K562 (cell line): ENCODE data around the gene UBE2L5. TPM values are rescaled to one million over a fixed set of nuclear protein-coding genes. Genes with fewer than 3 reads are reported as not detected.

Source experiments
- ATAC-seq: fragments of 200-7000 bp; cut with Tn5 transposase; 3 replicates; pipeline ENCODE4 v1.9.1; 2020; ENCODE audit warnings: moderate library complexity
- BruUV-seq: library from RNA; stranded (reverse); fragments of 400-500 nt; replicated peaks from 2 replicates; lab custom pipeline; 2021; lab: Mats Ljungman, UMichigan
- CTCF ChIA-PET: fragments of 300-600 bp; formaldehyde crosslinking; extraction: SDS; loops from one replicate; lab custom pipeline; 2021; ENCODE audit warnings: low intra/inter-chr PET ratio; lab: Yijun Ruan, JAX
- POLR2A ChIA-PET: fragments of 300-600, 350-650 bp; sonication (Branson Sonifier 250); formaldehyde crosslinking; extraction: SDS; loops from one replicate; lab custom pipeline; 2021; ENCODE audit warnings: antibody characterized with exemption, inconsistent platforms; lab: Yijun Ruan, JAX
- DNase-seq, 4 experiments: peaks; one replicate each; pipeline versions ENCODE4 v3.0.0 to v3.0.0-alpha.2; 2011 to 2018; ENCODE audit warnings: low spot score in 3 of 4, mixed read lengths in 3 of 4; ENCODE audit errors: extremely low read depth in 1 of 4
- FAIRE-seq: peaks from 2 replicates; lab custom pipeline; 2011; peaks lifted over from hg19 to GRCh38; lab: Jason Lieb, UNC
- H2AFZ ChIP-seq: 2 replicates; pipeline ENCODE4 v1.6.0; 2011; ENCODE audit warnings: low read depth, low read length, control low read depth, inconsistent platforms
- H3K27ac ChIP-seq: fragments of 200-600 bp; 3 replicates; pipeline ENCODE4 v1.8.0; 2011; ENCODE audit warnings: low read depth, mild to moderate bottlenecking, control low read depth, inconsistent platforms, low read length, moderate library complexity, mixed read lengths; ENCODE audit errors: extremely low read depth
- H3K27me3 ChIP-seq, 2 experiments: fragments of 300-600 bp in 1 of 2; 2 replicates in 1 of 2; 3 replicates in 1 of 2; pipeline versions ENCODE4 v1.6.0 to v1.8.0; 2011; ENCODE audit warnings: inconsistent platforms in 2 of 2, low read length in 2 of 2, mild to moderate bottlenecking in 1 of 2, mixed read lengths in 1 of 2, moderate library complexity in 1 of 2; ENCODE audit not compliant: control insufficient read depth in 2 of 2, insufficient read depth in 2 of 2
- H3K36me3 ChIP-seq: fragments of 300-600 bp; 3 replicates; pipeline ENCODE4 v1.8.0; 2011; ENCODE audit warnings: mild to moderate bottlenecking, low read length, inconsistent platforms; ENCODE audit not compliant: control insufficient read depth, insufficient read depth
- H3K4me1 ChIP-seq, 2 experiments: fragments of 200-600 bp in 1 of 2; replicated peaks in 1 of 2; 2 replicates in 1 of 2; 3 replicates in 1 of 2; pipeline versions ENCODE4 v1.5.1 to v1.8.0; 2011; ENCODE audit warnings: inconsistent platforms in 2 of 2, low read length in 2 of 2, mild to moderate bottlenecking in 1 of 2, mixed read lengths in 1 of 2, moderate library complexity in 1 of 2; ENCODE audit not compliant: control insufficient read depth in 2 of 2, insufficient read depth in 2 of 2
- H3K4me2 ChIP-seq: 2 replicates; pipeline ENCODE4 v1.6.1; 2011; ENCODE audit warnings: low read length, control low read depth, inconsistent platforms, mixed read lengths; ENCODE audit not compliant: insufficient read depth
- H3K4me3 ChIP-seq: fragments of 200-600 bp; sonication (generic), shearing (Covaris generic); 2 replicates; pipeline ENCODE4 v1.5.1; 2016; ENCODE audit warnings: control low read depth, inconsistent platforms
- H3K79me2 ChIP-seq: fragments of 200-600 bp; 3 replicates; pipeline ENCODE4 v1.8.0; 2011; ENCODE audit warnings: low read length, inconsistent platforms; ENCODE audit not compliant: control insufficient read depth, insufficient read depth
- H3K9ac ChIP-seq, 2 experiments: 2 replicates each; pipeline versions ENCODE4 v1.6.0 to v1.6.1; 2011; ENCODE audit warnings: low read depth in 2 of 2, low read length in 2 of 2, control low read depth in 1 of 2, inconsistent platforms in 1 of 2, mild to moderate bottlenecking in 1 of 2, mixed read lengths in 1 of 2; ENCODE audit not compliant: insufficient read depth in 1 of 2
- H3K9me1 ChIP-seq: one replicate; pipeline ENCODE4 v1.6.0; 2011; ENCODE audit warnings: inconsistent platforms, mild to moderate bottlenecking, low read length, moderate library complexity; ENCODE audit not compliant: control insufficient read depth, insufficient read depth
- H3K9me3 ChIP-seq: replicated peaks from 2 replicates; pipeline ENCODE4 v1.5.1; 2011; ENCODE audit warnings: low read depth, low read length, inconsistent platforms; ENCODE audit not compliant: control insufficient read depth, insufficient read depth
- H4K20me1 ChIP-seq: replicated peaks from 2 replicates; pipeline ENCODE4 v1.6.1; 2011; ENCODE audit warnings: low read length, inconsistent platforms, mixed read lengths; ENCODE audit not compliant: control insufficient read depth, insufficient read depth
- BRD4 ChIP-seq: fragments of 200-600 bp; sonication (generic); IDR thresholded peaks from 2 replicates; pipeline ENCODE4 v1.6.1; 2017; ENCODE audit warnings: inconsistent platforms
- CREM ChIP-seq: IDR thresholded peaks from 2 replicates; pipeline ENCODE4 v1.6.1; 2014; ENCODE audit warnings: antibody characterized with exemption, low read depth
- KDM2B ChIP-seq: fragments of 250-450 bp; sonication (Bioruptor Pico); IDR thresholded peaks from 2 replicates; pipeline ENCODE4 v1.8.0; 2021; ENCODE audit warnings: mild to moderate bottlenecking, moderate library complexity
- NR4A1 ChIP-seq, 2 experiments: fragments of 250-450 bp in 1 of 2; fragments of 450-650 bp in 1 of 2; sonication (Bioruptor Pico) in 1 of 2; IDR thresholded peaks; 2 replicates each; pipeline versions ENCODE4 v1.4.0 to v1.6.1; 2016 to 2020; ENCODE audit warnings: mild to moderate bottlenecking in 2 of 2, missing compliant biosample characterization in 1 of 2, missing genetic modification characterization in 1 of 2, moderate library complexity in 1 of 2
- ZNF431 ChIP-seq: sonication (generic); formaldehyde crosslinking; IDR thresholded peaks from 2 replicates; pipeline ENCODE4 v1.8.0; 2022; ENCODE audit warnings: mild to moderate bottlenecking, missing genetic modification reagents
- WGBS: fragments of 100-300 bp; shearing (Covaris generic); methylation state at CpG from one replicate; pipeline ENCODE4 v1.1.6; 2016; ENCODE audit warnings: low coverage, mixed read lengths; ENCODE audit not compliant: insufficient coverage; ENCODE audit errors: missing lambda C conversion rate; 5-methylcytosine and 5-hydroxymethylcytosine counted together
- in situ Hi-C: fragments of 300-500 bp; cut with MboI; formaldehyde crosslinking; loops from 4 replicates; pipeline ENCODE4 v1.15.0; 2018; ENCODE audit warnings: inconsistent platforms, mixed read lengths
- intact Hi-C: fragments of 100-400 bp; cut with micrococcal nuclease; formaldehyde crosslinking; loops from 2 replicates; pipeline ENCODE4 v1.14.2; 2022
- polyA plus RNA-seq, 8 experiments: library from polyadenylated mRNA; depleted of rRNA in 4 of 8; stranded (reverse) in 5 of 8; unstranded in 3 of 8; fragments of >200 nt; fragmentation: Nextera tagmentation in 2 of 8; fragmentation: Illumina TruSeq in 1 of 8; extraction: Ambion mirVana in 2 of 8; extraction: Trizol in 1 of 8; gene quantifications; 2 replicates each; pipeline versions ENCODE4 v1.2.1 to v1.2.3, GENCODE V29; 2011 to 2014; ENCODE audit warnings: inconsistent platforms in 1 of 8, missing spikeins in 1 of 8
- total RNA-seq, 7 experiments: library from RNA; depleted of rRNA in 6 of 7; stranded (reverse); fragments of >200 nt in 6 of 7; fragmentation: Illumina TruSeq in 2 of 7; extraction: Trizol in 2 of 7; gene quantifications; 2 replicates each; pipeline versions ENCODE4 v1.2.1 to v1.2.3, GENCODE V29; 2011 to 2021; ENCODE audit warnings: low replicate concordance in 1 of 7
- TF ChIP-seq, protein P1 (sequence below): fragments of 250-450 bp; sonication (Bioruptor Pico); IDR thresholded peaks from 2 replicates; pipeline ENCODE4 v1.4.0; 2020; ENCODE audit warnings: mild to moderate bottlenecking, moderate library complexity

UBE2L5 gene
- total and polyA plus RNA-seq, 9 of the 15 experiments (the other 6 are each of a cell fraction or from before 2014, with no cell fraction given): 0.22 to 1.5 (median 0.86) TPM; not detected in 6

DNA sequence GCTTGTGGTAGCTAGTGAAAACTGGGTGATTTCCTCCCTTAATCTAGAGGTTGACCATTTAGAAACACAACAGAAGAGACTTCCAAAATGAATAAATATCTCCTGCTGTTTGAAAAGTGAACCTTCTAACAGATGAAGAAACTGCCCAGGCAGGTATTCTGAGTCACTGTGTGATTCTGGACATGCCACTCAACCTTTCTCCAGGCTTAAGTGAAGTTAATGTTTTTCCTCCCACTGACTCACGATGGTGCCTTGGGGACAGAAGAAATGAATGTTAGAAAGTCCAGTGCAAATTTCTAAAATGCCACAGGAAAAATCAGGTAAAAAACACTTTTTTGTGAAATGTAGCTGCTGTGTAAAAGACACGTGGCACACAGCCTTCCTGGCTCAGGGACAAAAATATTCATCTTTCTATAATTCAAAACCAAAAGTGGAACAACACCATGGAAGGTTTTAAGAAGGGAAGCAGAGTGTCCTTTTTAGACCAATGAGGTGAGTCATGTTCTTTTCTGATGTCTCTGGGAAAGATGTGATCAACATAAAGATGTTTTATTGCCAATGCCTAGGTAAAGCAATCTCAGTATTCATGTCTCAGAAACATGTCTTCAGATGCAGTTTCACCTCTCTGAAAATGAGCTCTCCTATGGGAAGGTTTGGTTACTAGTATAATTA lies 9.1 kb downstream of the UBE2L5 start (continued):
- TF ChIP-seq ZNF431 (no peak), NR4A1 (CRISPR knock-in tag; IDR thresholded peaks at IDR 0.05) (no peak), NR4A1 (tag; IDR thresholded peaks at IDR 0.05) (no peak), KDM2B (CRISPR knock-in tag) (no peak), CREM (no peak)
- TF ChIP-seq, protein P1, sequence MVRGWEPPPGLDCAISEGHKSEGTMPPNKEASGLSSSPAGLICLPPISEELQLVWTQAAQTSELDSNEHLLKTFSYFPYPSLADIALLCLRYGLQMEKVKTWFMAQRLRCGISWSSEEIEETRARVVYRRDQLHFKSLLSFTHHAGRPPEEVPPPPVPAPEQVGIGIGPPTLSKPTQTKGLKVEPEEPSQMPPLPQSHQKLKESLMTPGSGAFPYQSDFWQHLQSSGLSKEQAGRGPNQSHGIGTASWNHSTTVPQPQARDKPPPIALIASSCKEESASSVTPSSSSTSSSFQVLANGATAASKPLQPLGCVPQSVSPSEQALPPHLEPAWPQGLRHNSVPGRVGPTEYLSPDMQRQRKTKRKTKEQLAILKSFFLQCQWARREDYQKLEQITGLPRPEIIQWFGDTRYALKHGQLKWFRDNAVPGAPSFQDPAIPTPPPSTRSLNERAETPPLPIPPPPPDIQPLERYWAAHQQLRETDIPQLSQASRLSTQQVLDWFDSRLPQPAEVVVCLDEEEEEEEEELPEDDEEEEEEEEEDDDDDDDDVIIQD: no peak

DNA sequence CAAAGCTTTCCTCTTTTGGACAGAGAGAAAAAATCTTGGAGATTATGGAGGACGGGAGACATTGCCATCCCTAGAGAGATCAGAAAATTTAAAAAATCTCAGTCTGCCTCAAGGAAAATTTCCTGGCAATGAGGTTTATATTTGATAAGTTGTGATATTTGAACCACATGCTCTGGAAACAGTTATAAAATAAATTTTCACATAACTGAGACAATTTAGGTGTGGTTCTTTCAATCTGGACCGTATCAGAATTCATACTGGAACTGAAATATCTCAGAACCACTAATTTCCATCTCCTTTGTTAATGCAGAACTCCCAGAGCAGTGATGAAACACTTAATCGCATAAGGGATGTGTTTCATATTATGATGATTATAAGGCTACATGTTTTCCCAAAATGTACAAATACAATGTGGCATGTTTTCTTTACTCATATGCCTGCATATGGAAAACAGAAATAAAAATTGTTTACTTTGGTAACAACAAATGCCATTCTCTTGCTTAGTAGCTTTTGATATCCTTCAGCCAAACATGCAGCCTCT lies 13.7 kb downstream of the UBE2L5 start:
- no peak overlapping the region for H3K4me3 ChIP-seq
- no peaks in the 10 kb centered on the region for H4K20me1 ChIP-seq
- CTCF ChIA-PET: interaction anchor here (0.6 kb wide), 1 partner anchor 275 kb away, joined by 3 read pairs; no protein-coding TSS in a partner anchor
- POLR2A ChIA-PET: no interaction called here
- in situ Hi-C loops: no loop called here
- no peaks in the 10 kb centered on the region for H3K9me1 ChIP-seq
- intact Hi-C loops: no loop called here
- no peaks in the 10 kb centered on the region for H3K79me2 ChIP-seq
- H3K36me3 ChIP-seq: no peaks in the 10 kb centered on the region
- BruUV-seq: no TSS peak
- H3K4me2 ChIP-seq: no peak overlapping the region
- no peaks in the 10 kb centered on the region for H3K4me1 ChIP-seq
- DNase-seq (no peak), ATAC-seq (no peak), FAIRE-seq (no peak)
- H2AFZ ChIP-seq: no peak overlapping the region
- no peak overlapping the region for H3K27ac ChIP-seq
- no peak for TF ChIP-seq BRD4
- H3K9me3 ChIP-seq: no peaks in the 10 kb centered on the region
- 3% methylated on average over 3 of the region's 3 CpGs for WGBS
- no peak overlapping the region for H3K9ac ChIP-seq
- peaks cover 4 to 13% of the 10 kb centered on the region in 2 experiments; a peak in 4 of 5 replicates for H3K27me3 ChIP-seq
